Measurements from ENCODE around the gene STK38. TPM values are rescaled to one million over a fixed set of nuclear protein-coding genes. Genes with fewer than 3 reads are reported as not detected.

The STK38 gene
- total RNA-seq, 4 donors from 2014 or later = 27.3 to 52.9 (median 44.5) TPM

DNA sequence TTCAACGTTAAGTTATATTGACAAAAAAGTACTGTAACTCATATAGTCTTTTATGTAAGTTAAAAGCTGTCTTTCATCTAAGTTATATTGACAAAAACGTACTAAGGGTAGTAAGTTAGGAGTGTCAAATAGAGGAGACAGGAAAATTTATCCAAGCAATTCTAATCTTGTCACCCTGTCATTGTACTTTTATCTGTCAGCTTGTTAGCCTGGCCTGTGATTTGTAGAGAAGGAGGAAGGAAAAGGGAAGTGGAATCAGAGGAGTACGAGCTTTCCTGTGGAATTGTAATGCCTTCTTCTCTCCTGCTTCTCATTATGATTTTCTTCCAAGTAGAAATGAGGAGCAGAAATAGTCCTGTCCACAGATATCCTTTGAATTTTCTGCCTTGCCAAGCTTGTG lies 85.6 kb downstream of the STK38 start:
- TF ChIP-seq, protein P1, sequence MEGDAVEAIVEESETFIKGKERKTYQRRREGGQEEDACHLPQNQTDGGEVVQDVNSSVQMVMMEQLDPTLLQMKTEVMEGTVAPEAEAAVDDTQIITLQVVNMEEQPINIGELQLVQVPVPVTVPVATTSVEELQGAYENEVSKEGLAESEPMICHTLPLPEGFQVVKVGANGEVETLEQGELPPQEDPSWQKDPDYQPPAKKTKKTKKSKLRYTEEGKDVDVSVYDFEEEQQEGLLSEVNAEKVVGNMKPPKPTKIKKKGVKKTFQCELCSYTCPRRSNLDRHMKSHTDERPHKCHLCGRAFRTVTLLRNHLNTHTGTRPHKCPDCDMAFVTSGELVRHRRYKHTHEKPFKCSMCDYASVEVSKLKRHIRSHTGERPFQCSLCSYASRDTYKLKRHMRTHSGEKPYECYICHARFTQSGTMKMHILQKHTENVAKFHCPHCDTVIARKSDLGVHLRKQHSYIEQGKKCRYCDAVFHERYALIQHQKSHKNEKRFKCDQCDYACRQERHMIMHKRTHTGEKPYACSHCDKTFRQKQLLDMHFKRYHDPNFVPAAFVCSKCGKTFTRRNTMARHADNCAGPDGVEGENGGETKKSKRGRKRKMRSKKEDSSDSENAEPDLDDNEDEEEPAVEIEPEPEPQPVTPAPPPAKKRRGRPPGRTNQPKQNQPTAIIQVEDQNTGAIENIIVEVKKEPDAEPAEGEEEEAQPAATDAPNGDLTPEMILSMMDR (IDR thresholded peaks at IDR 0.05; ENCODE audit: low read depth) = no peak

DNA sequence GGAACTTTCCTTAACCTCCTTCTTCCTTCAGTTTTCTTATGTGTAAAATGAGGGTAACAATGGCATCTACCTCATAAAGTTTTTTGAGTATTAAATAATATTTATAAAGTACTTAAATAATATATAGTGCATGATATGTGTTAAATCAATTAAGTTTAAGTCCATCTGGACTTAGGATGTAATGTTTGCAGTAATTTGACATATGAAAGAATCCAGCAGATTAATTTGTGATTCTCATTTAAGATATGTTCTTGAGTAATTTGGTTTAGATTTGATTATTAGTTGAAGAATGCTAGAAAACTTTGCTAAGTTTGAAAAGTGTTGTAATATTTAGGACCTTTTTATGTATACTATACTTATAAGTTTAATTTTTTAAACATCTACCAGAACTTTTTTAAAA lies 86.4 kb downstream of the STK38 start:
- TF ChIP-seq, protein P1 (IDR thresholded peaks at IDR 0.05; ENCODE audit: low read depth) = no peak

DNA sequence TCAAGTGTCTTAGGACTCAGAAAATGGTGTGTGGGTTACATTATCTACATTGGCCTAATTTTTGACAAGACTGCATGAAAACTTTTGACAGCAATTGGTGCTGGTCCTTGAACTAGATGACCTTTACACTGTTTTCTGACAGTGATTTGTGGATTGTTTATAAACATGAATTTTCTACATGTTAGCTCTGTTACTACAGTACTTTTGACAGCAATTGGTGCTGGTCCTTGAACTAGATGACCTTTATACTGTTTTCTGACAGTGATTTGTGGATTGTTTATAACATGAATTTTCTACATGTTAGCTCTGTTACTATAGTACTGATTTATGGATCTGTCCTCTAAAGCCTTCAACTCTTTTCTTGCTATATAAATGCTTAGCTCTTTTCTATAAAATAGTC lies 87.8 kb downstream of the STK38 start:
- TF ChIP-seq, protein P1 (IDR thresholded peaks at IDR 0.05; ENCODE audit: low read depth) = no peak

DNA sequence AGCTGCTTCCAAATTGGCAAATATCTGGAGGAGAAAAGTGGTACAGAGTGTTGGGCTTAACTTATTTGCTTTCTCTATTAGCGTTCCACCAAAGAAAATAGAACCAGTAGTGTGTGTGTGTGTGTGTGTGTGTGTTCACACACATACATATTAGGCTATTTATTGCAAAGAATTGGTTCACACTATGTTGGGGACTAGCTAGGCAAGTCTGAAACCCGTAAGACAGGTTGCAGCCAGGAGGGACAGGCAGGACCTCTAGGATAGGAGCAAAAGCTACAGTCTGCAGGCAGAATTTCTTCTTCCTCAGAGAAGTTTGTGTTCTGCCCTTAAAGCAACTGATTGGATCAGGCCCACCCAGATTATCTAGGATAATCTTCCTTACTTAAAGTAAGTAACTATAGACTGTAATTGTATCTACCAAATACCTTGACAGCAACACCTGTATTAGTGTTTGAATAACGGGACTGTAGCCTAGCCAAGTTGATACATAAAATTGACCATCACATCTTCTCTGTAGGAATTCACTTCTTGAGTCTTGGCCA lies 91.7 kb downstream of the STK38 start:
- TF ChIP-seq, protein P1 (IDR thresholded peaks at IDR 0.05; ENCODE audit: low read depth) = no peak

DNA sequence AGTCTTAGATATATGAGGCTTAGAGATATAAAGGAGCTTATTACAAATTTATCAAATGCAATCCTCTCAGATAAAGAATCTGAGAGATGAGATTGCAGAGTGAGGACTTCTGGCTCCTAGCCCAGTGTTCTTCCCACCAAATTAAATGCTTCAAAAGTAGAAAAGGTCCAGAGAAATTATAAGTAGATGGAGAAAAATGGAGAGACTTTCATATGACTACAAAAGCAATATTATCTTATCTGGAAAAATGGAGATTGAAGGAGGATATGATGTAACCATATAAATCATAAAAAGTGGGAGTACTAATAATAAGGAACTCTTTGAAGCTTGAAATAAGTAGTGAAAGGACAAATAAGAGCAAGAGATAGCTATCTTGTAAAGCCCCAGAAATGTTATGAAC lies 101.7 kb downstream of the STK38 start:
- TF ChIP-seq, protein P1 (IDR thresholded peaks at IDR 0.05; ENCODE audit: low read depth) = no peak

DNA sequence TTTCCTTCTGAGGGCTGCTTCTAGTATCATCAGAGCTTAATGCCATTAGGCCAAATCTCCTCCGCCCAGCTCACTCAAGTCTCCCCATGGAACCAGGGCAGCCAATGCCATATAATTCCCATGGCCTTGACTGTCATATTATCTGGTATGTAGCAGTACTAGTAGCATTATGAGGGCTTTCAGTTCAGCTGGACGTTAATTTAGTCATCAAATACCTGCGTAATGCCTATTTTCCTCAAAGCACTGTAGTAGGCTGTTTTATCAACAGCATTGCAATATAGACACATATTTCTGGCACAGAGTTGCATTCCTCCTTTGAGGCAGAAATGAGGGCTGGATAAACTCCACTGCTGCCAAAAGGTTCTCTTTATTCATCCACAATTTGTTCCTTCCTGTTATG lies 102.8 kb downstream of the STK38 start:
- TF ChIP-seq, protein P1 (IDR thresholded peaks at IDR 0.05; ENCODE audit: low read depth) = no peak

Small RNAs within 50 kb of the gene (small RNA-seq; reads per million reads assigned to genes)
- not detected for gene RN7SL502P

Other genes with a start within 250 kb of the STK38 start
- not detected for gene BNIP5, start 210.6 kb downstream of the STK38 start, total RNA-seq
- gene ETV7, start 159.8 kb downstream of the STK38 start, total RNA-seq = 1 to 10 TPM in 1 of 4 donors, under 1 TPM in 3; 0.44 to 1.6 (median 0.54) TPM
- gene PXT1, start 104.6 kb downstream of the STK38 start, total RNA-seq = not detected
- gene KCTD20, start 104.5 kb downstream of the STK38 start, total RNA-seq = 100 to 1,000 TPM in 1 of 4 donors, 10 to 100 TPM in 3; 74.0 to 102 (median 77.7) TPM
- 100 to 1,000 TPM in 2 of 4 donors, 10 to 100 TPM in 2; 93.2 to 247 (median 116) TPM for gene SRSF3, start 46.9 kb upstream of the STK38 start, total RNA-seq
- gene CDKN1A, start 131.2 kb upstream of the STK38 start, total RNA-seq = 100 to 1,000 TPM in 2 of 4 donors, 10 to 100 TPM in 2; 75.7 to 120 (median 104) TPM
- 1 to 10 TPM in 1 of 4 donors, under 1 TPM in 2, not detected in 1; 0.51 to 1.3 (median 0.82) TPM for gene RAB44, start 150.3 kb upstream of the STK38 start, total RNA-seq

All from subcutaneous adipose tissue (tissue), 4 donors.